OCI-LY1 (cell line): ENCODE results near the gene CNOT4.

Experiments used
- H2AFZ ChIP-seq: fragments of 200-600 bp; sonication (generic), shearing (Covaris generic); 2 replicates; pipeline ENCODE4 v1.6.0; 2014; ENCODE audit warnings: antibody characterized with exemption, mild to moderate bottlenecking, low read length
- H3F3A ChIP-seq: fragments of 200-600 bp; sonication (generic), shearing (Covaris generic); 2 replicates; pipeline ENCODE4 v1.6.0; 2014; ENCODE audit warnings: mild to moderate bottlenecking, antibody characterized with exemption, low read length, moderate library complexity; ENCODE audit not compliant: insufficient read depth
- H3K27ac ChIP-seq: fragments of 200-600 bp; sonication (generic); 2 replicates; pipeline ENCODE4 v1.5.1; 2014; ENCODE audit warnings: low read length, mixed run types, mild to moderate bottlenecking, low read depth; ENCODE audit not compliant: poor library complexity, severe bottlenecking
- H3K27me3 ChIP-seq: fragments of 200-600 bp; sonication (generic); 2 replicates; pipeline ENCODE4 v1.6.0; 2014; ENCODE audit warnings: antibody characterized with exemption, mild to moderate bottlenecking, low read length, moderate library complexity; ENCODE audit not compliant: insufficient read depth
- H3K36me3 ChIP-seq: fragments of 200-600 bp; sonication (generic); 2 replicates; pipeline ENCODE4 v1.6.1; 2014; ENCODE audit warnings: mild to moderate bottlenecking, antibody characterized with exemption, low read length, moderate library complexity, mixed read lengths; ENCODE audit not compliant: insufficient read depth
- H3K4me1 ChIP-seq: fragments of 200-600 bp; sonication (generic); 2 replicates; pipeline ENCODE4 v1.5.1; 2014; ENCODE audit warnings: mild to moderate bottlenecking, low read length, moderate library complexity; ENCODE audit not compliant: insufficient read depth, severe bottlenecking
- H3K4me2 ChIP-seq: fragments of 200-600 bp; sonication (generic), shearing (Covaris generic); 2 replicates; pipeline ENCODE4 v1.6.1; 2014; ENCODE audit warnings: low read length
- H3K4me3 ChIP-seq: fragments of 200-600 bp; sonication (generic); 2 replicates; pipeline ENCODE4 v1.5.1; 2014; ENCODE audit warnings: low read length, low read depth, mild to moderate bottlenecking, mixed read lengths; ENCODE audit not compliant: poor library complexity, severe bottlenecking
- H3K79me2 ChIP-seq: fragments of 200-600 bp; shearing (Covaris generic); 2 replicates; pipeline ENCODE4 v1.6.1; 2016; ENCODE audit warnings: mixed run types, low read length, mixed read lengths; ENCODE audit not compliant: insufficient read depth
- H3K9ac ChIP-seq: fragments of 200-600 bp; sonication (generic), shearing (Covaris generic); 2 replicates; pipeline ENCODE4 v1.6.1; 2014; ENCODE audit warnings: mild to moderate bottlenecking, low read length, mixed read lengths
- H3K9me2 ChIP-seq: fragments of 200-600 bp; sonication (generic), shearing (Covaris generic); 2 replicates; pipeline ENCODE4 v1.6.1; 2014; ENCODE audit warnings: low read depth, mild to moderate bottlenecking, low read length, mixed read lengths
- H3K9me3 ChIP-seq: fragments of 200-600 bp; shearing (Covaris generic); 2 replicates; pipeline ENCODE4 v1.6.1; 2014; ENCODE audit warnings: low read length, mixed read lengths
- H4K20me1 ChIP-seq: fragments of 200-600 bp; sonication (generic), shearing (Covaris generic); 2 replicates; pipeline ENCODE4 v1.6.0; 2016; ENCODE audit warnings: mild to moderate bottlenecking, low read length; ENCODE audit not compliant: insufficient read depth
- EZH2 ChIP-seq: fragments of 200-600 bp; sonication (generic), shearing (Covaris generic); IDR thresholded peaks from 2 replicates; pipeline ENCODE4 v1.8.0; 2017; ENCODE audit warnings: borderline replicate concordance, mixed run types, mild to moderate bottlenecking, antibody characterized with exemption, low read length, moderate library complexity, mixed read lengths
- TF ChIP-seq, protein P1 (sequence below): fragments of 200-600 bp; sonication (generic), shearing (Covaris generic); IDR thresholded peaks from 2 replicates; pipeline ENCODE4 v1.5.1; 2017; ENCODE audit warnings: mild to moderate bottlenecking, antibody characterized with exemption, low read length, moderate library complexity, mixed read lengths

Gene CNOT4

DNA sequence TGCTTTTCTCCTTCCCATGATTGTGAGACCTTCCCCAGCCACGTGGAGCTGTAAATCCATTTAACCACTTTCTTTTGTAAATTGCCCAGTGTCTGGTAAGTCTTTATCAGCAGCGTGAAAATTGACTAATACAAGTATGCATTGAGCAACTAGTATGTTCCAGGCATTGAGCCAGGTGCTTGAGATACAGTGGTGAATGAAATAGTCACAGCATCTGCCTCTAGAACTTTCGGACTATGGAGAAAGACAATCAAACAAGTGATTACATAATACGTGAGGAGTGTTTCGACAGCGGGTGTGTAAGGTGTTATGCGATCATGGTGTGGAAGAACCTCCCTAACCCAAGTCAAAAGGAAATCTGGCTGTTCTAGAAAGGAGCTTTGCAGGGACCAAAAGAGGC, 26.2 kb upstream of the CNOT4 start:
- H3K9me3 ChIP-seq = peaks cover 5% of the 10 kb centered on the region; the same call in 1 of the 2 replicates
- H2AFZ ChIP-seq = no peak overlapping the region
- H3K4me1 ChIP-seq = no peaks in the 10 kb centered on the region
- H3K9ac ChIP-seq = no peak overlapping the region
- H3K79me2 ChIP-seq = no peaks in the 10 kb centered on the region
- H3K27me3 ChIP-seq = peaks cover 10% of the 10 kb centered on the region; the same call in 1 of the 2 replicates
- H3K27ac ChIP-seq = no peak overlapping the region
- H3K9me2 ChIP-seq = no peaks in the 10 kb centered on the region
- H3K36me3 ChIP-seq = no peaks in the 10 kb centered on the region; the same call in 1 of the 2 replicates
- no peaks in the 10 kb centered on the region for H4K20me1 ChIP-seq
- H3F3A ChIP-seq = no peaks in the 10 kb centered on the region
- H3K4me2 ChIP-seq = no peak overlapping the region
- TF ChIP-seq, protein P1, sequence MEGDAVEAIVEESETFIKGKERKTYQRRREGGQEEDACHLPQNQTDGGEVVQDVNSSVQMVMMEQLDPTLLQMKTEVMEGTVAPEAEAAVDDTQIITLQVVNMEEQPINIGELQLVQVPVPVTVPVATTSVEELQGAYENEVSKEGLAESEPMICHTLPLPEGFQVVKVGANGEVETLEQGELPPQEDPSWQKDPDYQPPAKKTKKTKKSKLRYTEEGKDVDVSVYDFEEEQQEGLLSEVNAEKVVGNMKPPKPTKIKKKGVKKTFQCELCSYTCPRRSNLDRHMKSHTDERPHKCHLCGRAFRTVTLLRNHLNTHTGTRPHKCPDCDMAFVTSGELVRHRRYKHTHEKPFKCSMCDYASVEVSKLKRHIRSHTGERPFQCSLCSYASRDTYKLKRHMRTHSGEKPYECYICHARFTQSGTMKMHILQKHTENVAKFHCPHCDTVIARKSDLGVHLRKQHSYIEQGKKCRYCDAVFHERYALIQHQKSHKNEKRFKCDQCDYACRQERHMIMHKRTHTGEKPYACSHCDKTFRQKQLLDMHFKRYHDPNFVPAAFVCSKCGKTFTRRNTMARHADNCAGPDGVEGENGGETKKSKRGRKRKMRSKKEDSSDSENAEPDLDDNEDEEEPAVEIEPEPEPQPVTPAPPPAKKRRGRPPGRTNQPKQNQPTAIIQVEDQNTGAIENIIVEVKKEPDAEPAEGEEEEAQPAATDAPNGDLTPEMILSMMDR = no peak
- no peak for TF ChIP-seq EZH2
- H3K4me3 ChIP-seq = no peak overlapping the region

DNA sequence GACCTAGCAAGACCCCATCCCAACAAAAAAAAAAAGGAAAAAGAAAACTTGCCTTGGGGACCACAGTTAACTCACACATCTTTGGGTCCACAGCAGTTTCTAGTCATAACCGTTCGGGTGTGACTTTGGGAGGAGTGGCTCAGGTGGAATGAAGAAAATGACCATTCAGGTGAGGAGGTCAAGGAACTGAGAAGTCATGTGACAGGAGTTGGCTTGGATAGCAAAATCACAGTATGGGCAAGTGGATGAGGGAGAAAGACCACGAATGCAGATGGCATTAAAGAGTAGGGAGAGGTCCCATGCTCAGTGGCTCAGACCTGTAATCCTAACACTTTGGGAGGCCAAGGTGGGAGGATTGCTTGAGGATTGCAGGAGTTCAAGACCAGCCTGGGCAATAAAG, 17.1 kb upstream of the CNOT4 start:
- no peaks in the 10 kb centered on the region for H3F3A ChIP-seq
- TF ChIP-seq EZH2 = no peak
- TF ChIP-seq, protein P1 = no peak
- peaks cover 3% of the 10 kb centered on the region; the same call in 1 of the 2 replicates for H3K9me3 ChIP-seq
- H3K4me2 ChIP-seq = no peak overlapping the region
- H4K20me1 ChIP-seq = no peaks in the 10 kb centered on the region
- no peaks in the 10 kb centered on the region for H3K79me2 ChIP-seq
- no peak overlapping the region for H2AFZ ChIP-seq
- H3K27me3 ChIP-seq = no peaks in the 10 kb centered on the region; the same call in 1 of the 2 replicates
- no peaks in the 10 kb centered on the region for H3K36me3 ChIP-seq
- H3K4me1 ChIP-seq = no peaks in the 10 kb centered on the region
- H3K9ac ChIP-seq = no peak overlapping the region
- H3K27ac ChIP-seq = no peak overlapping the region
- no peaks in the 10 kb centered on the region for H3K9me2 ChIP-seq
- no peak overlapping the region for H3K4me3 ChIP-seq

DNA sequence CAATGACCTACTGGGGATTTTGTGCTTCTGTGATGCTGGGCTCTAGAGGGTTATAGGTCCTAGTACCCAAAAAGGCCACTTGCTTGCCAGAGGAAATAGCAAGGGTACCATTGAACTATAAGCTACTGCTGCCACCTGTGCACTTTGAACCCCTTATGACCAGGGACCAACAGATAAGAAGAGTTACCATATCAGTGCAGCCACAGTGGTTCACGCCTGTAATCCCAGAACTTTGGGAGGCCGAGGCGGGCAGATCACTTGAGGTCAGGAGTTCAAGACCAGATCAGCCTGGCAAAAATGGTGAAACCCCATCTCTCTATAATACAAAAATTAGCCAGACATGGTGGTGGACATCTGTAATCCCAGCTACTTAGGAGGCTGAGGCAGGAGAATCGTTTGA, 15.5 kb upstream of the CNOT4 start:
- Histone ChIP-seq H3F3A (no peaks in the 10 kb centered on the region), H2AFZ (no peak overlapping the region), H3K27ac (no peak overlapping the region), H3K4me2 (no peak overlapping the region), H4K20me1 (no peaks in the 10 kb centered on the region), H3K36me3 (no peaks in the 10 kb centered on the region), H3K9me2 (no peaks in the 10 kb centered on the region), H3K27me3 (no peaks in the 10 kb centered on the region; the same call in 1 of the 2 replicates), H3K4me1 (no peaks in the 10 kb centered on the region), H3K9me3 (peaks cover 3% of the 10 kb centered on the region; the same call in 1 of the 2 replicates), H3K4me3 (no peak overlapping the region), H3K9ac (no peak overlapping the region), H3K79me2 (no peaks in the 10 kb centered on the region)
- TF ChIP-seq EZH2 = no peak
- TF ChIP-seq, protein P1 = no peak
